ENCODE results near the gene CCT7. TPM values are rescaled to one million over a fixed set of nuclear protein-coding genes. Genes with fewer than 3 reads are reported as not detected.

The CCT7 gene
- total RNA-seq, 1 donor from 2014 or later: 188 TPM

- no peak for DNase-seq (ENCODE audit: extremely low spot score in 2 of 2)
- TF ChIP-seq POLR2AphosphoS5 (IDR thresholded peaks at IDR 0.05; ENCODE audit: insufficient read depth in 1 of 2, low read depth in 1 of 2) (no peak), POLR2A (IDR thresholded peaks at IDR 0.05) (no peak), CTCF (IDR thresholded peaks at IDR 0.05) (no peak)
- intact Hi-C loops (cut with DNase I): no loop called here
Measured at GRCh38 chr2:73210019-73210418, 24.1 kb upstream of the CCT7 start.

GRCh38 chr2:73210696-73211095 lies 23.4 kb upstream of the CCT7 start:
- Histone ChIP-seq H3K36me3 (no peaks in the 10 kb centered on the region), H3K27me3 (no peaks in the 10 kb centered on the region), H3K27ac (no peak overlapping the region), H3K4me3 (no peak overlapping the region), H3K9me3 (no peaks in the 10 kb centered on the region), H3K4me1 (peaks cover 31% of the 10 kb centered on the region)
- DNase-seq (ENCODE audit: extremely low spot score in 2 of 2): no peak
- intact Hi-C loops (cut with DNase I): no loop called here
- TF ChIP-seq POLR2AphosphoS5 (IDR thresholded peaks at IDR 0.05; ENCODE audit: insufficient read depth in 1 of 2, low read depth in 1 of 2) (no peak), CTCF (IDR thresholded peaks at IDR 0.05) (no peak), POLR2A (IDR thresholded peaks at IDR 0.05) (no peak)

More at GRCh38 chr2:73210019-73210418, 24.1 kb upstream of the CCT7 start:
- Histone ChIP-seq H3K9me3 (no peaks in the 10 kb centered on the region), H3K27ac (no peak overlapping the region), H3K36me3 (no peaks in the 10 kb centered on the region), H3K4me1 (peaks cover 25% of the 10 kb centered on the region), H3K4me3 (no peak overlapping the region), H3K27me3 (no peaks in the 10 kb centered on the region)

GRCh38 chr2:73212098-73212447 lies 22.0 kb upstream of the CCT7 start:
- no peak overlapping the region for H3K4me3 ChIP-seq
- H3K27ac ChIP-seq: no peak overlapping the region
- TF ChIP-seq CTCF (IDR thresholded peaks at IDR 0.05) (no peak), POLR2AphosphoS5 (IDR thresholded peaks at IDR 0.05; ENCODE audit: insufficient read depth in 1 of 2, low read depth in 1 of 2) (no peak), POLR2A (IDR thresholded peaks at IDR 0.05) (no peak)
- H3K36me3 ChIP-seq: no peaks in the 10 kb centered on the region
- intact Hi-C loops (cut with DNase I): no loop called here
- H3K9me3 ChIP-seq: no peaks in the 10 kb centered on the region
- peaks cover 36% of the 10 kb centered on the region for H3K4me1 ChIP-seq
- H3K27me3 ChIP-seq: no peaks in the 10 kb centered on the region
- no peak for DNase-seq (ENCODE audit: extremely low spot score in 2 of 2)

GRCh38 chr2:73212448-73213176 lies 21.5 kb upstream of the CCT7 start:
- peak in 1 of 2 donors; percentile 16 for TF ChIP-seq POLR2AphosphoS5 (IDR thresholded peaks at IDR 0.05; ENCODE audit: insufficient read depth in 1 of 2, low read depth in 1 of 2)
- no peak for TF ChIP-seq POLR2A (IDR thresholded peaks at IDR 0.05)
- peak; percentile 51 to 86 (median 68) for TF ChIP-seq CTCF (IDR thresholded peaks at IDR 0.05)
- intact Hi-C loops (cut with DNase I): no loop called here
- no peaks in the 10 kb centered on the region for H3K27me3 ChIP-seq
- H3K4me3 ChIP-seq: no peak overlapping the region
- peak overlapping the region; percentile 31 for H3K27ac ChIP-seq
- no peaks in the 10 kb centered on the region for H3K9me3 ChIP-seq
- no peak for DNase-seq (ENCODE audit: extremely low spot score in 2 of 2)
- H3K36me3 ChIP-seq: no peaks in the 10 kb centered on the region
- H3K4me1 ChIP-seq: peaks cover 36% of the 10 kb centered on the region
